Brain pericyte (primary cell): ENCODE measurements around the gene DLX2.
"Not testable (repeated sequence)": the region's sequence is repeated elsewhere in the genome, so short reads cannot be mapped to it uniquely, and the experiment has no call there.

Experiments
- DNase-seq: peaks from one replicate; pipeline ENCODE4 v3.0.0-alpha.2; 2012; ENCODE audit warnings: low read depth, low spot score

Gene DLX2

DNA sequence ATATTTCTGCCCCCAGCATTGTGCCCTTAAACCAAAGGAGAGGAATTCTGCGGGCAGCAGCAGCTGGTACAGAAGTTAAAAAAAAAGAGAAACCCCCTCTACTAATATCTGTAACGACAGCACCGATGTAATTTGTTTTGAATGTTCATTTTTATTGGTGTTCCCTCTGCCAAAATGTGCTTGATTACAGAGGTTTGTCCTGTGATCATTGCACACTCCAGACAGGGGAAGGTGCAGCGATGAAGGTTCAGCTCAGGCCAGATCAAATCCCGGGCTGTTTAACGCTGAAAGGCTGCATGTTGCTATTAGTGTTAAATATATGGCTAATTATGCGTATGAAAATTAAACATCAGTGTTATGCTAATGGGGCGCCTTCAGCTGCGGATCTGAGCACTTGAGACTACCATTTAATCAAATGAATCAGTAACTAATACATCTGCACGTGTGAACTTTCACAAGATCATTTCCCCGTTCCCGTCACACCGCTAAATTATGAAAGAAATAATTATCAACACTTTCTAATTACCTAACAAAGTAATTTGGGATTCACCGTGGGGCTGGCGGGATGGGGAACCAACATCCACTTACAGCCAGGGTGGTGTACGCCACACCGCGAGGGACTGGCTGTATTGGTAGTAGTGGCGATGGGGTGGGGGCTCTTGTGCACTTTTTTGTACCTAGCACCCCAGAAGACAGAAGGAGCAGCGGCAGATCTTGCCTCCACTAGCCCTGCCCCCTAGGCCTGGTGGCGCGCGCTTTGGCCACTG is 18.9 kb downstream of the DLX2 start:
- DNase-seq, result no peak

DNA sequence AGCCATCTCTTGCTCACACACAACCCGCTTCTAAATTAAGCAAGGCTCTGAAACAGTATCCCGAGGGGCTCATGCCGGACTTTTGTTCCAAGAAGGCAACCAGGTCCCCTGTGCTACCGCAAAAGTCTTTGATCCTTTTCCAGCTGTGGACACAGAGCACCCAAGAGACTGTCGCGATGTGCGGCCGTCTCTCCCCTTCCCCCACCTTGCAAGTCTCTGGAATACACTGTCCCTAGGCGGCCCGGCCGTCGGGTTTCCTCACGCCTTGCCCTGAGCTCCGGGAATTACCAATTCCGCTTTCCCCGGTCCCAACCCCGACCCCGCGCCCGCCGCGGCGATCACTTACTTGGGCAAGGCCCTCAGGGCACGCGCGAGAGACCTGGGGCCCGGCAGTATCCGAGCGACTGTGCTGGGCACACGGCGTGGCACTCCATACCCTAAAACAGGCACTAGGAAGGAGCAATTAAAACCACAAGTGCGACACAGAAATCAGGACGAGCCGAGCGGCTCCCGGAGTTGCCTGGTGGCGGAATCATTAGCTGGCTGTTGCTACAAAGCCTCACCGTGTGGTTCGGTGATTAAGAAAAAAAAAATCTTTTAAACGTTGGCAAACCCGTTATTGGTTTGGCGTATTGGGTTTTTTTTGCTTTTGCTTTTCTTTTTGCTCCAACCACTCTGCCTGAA is 19.6 kb downstream of the DLX2 start:
- DNase-seq, result no peak

DNA sequence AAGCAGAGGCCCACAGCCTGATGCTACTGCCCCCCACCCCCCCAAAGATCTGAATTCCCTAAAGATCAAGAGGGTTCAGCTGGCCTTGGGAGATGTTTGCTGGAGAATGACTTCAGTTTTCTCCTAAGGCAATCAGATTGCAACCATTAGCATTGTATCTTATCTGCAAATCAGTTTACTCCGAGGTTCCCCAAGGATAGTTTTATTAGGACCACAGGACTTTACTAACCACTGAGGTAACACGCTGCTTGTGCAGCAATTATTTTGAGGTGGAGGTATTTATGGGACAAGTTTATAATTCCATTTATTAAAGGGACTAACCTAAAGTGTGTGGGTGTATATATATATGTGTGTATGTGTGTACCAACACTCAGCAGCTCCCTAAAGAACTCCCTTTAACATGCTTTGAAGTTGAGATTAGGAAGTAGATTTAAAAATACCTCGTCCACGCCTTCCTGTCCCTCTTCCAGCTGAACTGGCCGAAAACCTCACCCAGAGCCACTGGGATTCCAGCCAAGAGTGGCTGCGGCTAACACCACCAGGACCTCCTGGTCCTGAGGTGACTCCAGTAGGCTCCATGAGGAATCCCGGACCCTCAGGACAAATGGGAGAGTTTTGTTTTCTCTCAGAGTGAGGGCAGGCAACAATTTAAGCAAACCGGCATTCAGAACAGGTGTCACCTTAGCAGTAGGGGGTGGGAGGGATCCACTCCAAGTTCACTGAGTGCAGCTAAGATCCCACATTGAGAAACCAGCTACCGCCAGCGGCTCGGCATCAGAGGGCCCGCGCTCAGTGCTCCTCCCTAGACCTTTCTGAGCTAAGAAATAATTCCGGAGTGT is 20.4 kb downstream of the DLX2 start:
- DNase-seq, result no peak

DNA sequence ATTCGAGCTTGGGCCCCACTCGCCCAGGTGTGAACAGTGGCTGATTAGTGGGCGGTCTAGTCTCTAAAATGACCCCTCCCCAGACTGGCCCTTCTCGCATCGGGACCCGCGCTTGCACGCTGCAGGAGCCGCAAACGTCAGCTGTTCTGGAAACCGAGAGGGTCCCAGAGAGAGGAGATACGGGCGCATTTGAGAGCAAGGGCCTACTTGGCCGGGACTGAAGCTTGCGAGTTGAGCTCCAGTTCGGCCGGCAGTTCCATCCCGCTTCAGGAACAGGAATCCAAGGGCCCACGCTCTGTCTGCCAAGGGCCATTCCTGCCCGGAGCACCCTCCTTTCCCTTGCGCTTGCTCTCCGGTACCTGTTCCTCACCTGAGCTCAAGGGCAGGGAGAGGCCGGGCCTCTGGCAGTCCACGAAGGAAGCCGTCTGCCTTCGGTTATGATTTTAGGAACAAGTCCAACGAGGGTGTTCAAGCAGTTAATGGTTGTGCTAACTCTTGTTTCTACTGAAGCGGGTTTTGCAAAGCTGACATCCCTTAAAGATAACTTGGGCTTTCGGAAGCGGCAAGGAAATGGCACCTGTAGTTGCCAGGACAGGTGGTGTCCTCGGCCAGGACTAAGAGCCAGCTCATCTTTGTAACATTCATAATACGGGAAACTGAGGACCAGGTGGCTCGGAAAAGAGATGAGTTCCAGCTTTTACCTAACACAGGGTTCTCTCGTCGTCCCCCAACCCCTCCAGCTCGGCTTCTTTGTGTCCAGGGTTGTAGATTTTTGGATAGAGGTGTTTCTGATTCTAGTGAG is 21.3 kb downstream of the DLX2 start:
- no peak for DNase-seq

DNA sequence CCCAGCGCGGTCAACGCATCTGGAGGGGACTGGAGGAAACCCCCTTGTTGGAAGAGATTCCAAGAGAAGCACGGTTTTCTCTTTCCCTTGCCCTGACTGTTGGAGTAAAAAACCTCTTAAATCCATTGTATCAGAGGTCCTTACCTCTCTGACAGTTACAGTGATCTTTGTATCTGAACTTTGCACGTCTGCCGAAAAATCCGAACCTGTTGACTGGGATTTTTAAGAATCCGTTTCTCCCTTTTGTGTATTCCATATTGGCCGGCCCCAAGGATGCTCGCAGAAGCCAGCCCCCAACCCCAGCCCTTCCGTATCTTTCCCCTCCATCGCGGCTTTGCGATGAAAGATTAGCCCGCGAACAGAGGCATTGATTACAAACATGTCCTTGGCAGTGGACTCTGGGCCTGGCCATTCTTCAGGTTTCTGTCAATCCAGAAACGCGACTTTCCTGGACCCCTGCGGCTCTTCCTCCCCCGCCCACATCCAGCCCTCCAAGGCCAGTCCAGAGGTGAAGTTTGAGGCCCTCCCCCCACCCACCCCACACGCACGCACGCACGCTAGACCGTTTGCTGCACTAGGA is 22.0 kb downstream of the DLX2 start:
- no peak for DNase-seq

DNA sequence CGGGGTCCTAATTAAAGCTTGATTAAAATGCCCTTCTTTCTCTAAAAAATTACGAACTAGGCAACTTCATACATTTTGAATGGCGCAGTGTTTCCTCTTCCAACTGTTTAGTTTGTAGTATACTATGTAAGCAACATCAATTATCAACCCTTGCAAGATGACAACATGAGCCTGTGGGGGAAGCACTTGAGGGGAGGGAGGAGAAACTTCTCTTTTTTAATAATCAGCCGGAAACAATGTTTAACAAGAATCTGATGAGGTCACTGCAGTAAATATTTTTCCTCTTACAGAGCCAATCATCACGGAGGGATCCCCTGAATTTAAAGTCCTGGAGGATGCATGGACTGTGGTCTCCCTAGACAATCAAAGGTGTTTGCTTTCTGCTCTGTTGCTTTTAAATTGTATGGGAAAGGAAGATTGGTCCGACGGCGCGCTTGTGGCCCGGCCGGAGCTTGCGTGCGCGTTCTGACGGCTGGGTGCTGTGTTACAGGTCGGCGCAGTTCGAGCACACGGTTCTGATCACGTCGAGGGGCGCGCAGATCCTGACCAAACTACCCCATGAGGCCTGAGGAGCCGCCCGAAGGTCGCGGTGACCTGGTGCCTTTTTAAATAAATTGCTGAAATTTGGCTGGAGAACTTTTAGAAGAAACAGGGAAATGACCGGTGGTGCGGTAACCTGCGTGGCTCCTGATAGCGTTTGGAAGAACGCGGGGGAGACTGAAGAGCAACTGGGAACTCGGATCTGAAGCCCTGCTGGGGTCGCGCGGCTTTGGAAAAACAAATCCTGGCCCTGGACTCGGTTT is 22.7 kb downstream of the DLX2 start:
- no peak for DNase-seq

DNA sequence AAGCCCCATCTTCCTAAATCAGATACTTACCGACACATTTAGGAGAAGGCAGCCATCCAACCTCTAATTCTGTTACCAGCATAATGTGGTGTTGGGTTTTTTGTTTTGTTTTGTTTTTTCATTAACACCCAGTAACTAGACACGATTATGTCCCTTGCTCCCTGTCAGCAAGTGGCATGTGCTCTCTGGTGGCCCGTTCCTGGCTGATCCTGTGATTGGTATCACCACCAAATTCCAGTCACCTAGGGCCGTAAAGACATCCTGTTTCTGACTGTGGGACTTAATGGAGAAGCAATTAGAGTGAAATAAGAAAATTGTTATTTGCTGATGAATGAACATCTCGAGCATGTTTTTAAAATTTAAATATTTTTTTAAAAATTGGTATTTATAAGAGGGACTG is 23.3 kb downstream of the DLX2 start:
- DNase-seq, result no peak

DNA sequence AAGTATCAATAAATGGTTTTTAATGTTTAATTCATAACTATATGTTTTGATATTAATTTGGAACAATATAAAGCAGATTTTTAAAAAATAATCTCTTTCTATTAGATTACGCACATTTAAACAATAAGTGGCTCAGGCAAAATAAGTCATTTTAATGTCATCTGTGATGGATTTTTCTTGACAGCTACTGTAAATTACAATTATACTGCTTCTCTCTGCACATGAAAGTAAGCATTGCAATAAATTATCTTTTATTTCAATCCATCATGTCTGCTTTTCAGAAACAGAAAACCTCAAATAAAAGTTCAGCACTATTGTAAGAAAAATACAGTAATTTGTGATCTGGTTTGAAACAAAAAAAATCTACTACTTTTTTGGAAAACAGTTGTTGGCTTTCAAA is 28.4 kb downstream of the DLX2 start:
- DNase-seq, result no peak

DNA sequence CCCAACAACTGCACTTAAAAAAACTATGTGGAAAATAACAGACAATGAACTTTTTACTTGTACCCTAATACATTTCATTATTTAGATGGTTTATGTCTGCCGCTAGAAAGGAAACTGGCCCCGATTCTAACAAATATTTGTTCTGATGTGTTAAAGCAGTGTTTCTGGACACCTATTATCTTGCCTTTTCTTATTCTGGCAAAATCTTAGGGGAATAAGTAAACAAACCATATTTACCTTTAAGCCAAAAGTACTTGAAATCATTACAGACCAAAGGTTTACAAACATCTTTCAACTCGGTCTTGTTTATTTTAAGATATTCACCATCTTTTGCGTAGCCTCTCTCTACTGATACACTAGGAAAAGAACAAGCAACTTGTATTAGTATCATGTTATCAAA is 29.2 kb downstream of the DLX2 start:
- no peak for DNase-seq

DNA sequence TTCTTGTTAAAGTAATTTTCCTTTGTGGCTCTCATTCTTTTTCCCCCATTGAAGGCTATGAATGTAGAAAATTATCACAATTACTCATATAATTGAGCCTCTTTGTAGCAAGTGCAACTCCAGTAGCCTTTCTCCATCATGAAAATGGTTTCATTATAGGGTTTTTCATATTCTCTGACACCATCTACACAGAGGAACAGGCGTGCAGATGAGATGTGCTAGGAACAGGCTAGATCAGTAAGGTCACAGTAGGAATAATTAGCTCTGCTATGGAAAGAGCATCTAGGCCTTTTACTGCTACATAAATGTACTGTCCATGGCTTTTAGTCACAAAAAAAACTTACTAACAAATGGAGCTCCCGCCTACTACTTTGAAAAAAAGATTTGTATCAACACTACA is 30.0 kb downstream of the DLX2 start:
- DNase-seq, result no peak

DNA sequence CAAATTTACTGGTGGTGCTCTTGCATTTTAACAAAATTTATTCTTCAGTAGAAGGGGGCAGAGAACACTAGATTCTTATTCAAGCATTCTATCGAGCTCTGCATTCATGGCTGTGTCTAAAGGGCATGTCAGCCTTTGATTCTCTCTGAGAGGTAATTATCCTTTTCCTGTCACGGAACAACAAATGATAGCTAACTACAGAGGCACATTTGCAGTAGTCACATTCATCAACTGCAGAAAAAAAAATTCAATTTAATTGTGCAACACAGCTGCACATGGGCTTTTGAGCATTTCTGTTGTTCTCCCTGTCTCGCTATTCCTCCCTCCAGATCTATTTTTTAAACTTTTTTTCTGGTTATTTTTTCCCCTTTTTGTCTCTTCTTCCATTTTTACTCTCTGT is 30.4 kb downstream of the DLX2 start:
- DNase-seq, result no peak

DNA sequence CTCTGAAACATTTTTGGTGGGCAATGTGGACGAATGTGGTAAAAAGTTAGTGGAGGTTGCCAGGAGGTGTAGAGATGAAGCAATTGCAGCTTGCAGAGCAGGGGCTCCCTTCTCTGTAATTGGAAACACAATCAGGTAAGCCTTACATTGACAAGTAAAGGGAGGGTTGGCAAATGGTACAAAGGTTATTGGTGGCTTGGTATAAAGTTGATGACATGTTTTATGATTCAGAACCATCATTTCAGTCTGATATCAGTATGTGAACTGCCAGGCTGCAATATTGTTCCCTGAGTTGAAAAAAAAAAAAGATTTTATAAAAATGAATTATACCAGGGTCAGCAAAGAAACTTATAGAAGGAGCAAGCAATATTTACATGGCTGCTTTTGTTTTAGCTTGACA is 31.8 kb downstream of the DLX2 start:
- DNase-seq, result no peak

DNA sequence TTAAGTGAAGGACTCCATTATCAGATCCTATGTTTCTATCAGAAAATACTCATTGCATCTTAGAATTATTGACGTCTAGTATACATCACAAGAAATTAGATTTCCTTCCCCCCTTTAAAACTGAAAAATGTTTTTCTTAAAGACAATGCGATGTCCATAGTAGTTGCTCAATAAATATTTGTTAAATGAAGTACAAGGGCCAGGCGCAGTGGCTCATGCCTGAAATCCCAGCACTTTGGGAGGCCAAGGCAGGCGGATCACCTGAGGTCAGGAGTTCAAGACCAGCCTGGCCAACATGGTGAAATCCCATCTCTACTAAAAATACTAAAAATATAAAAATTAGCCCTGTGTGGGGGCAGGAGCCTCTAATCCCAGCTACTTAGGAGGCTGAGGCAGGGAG is 34.8 kb downstream of the DLX2 start:
- not testable (repeated sequence) for DNase-seq

DNA sequence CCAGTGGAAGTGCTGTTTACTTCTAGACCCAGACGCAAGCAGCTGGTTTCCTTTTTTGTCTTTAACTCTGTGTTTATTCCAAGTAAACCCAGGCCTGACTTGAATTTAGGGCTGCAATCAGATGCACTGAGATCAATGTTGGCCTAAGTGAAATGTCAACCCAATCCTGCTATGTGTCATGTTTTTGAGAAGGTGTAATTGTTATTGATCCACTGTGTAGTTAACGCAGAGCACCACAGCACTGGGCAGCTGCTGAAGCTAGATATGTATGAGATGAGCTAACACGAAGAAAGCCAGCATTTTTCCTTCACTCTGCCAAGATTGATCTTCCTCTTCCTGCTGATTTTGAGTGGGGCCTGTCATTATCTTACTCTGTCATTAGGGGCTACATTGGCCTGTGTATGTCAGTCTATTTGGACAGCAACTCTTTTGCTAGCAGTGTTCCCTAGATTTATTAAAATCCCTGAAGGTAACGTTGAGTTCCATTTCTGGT is 36.3 kb downstream of the DLX2 start:
- no peak for DNase-seq

DNA sequence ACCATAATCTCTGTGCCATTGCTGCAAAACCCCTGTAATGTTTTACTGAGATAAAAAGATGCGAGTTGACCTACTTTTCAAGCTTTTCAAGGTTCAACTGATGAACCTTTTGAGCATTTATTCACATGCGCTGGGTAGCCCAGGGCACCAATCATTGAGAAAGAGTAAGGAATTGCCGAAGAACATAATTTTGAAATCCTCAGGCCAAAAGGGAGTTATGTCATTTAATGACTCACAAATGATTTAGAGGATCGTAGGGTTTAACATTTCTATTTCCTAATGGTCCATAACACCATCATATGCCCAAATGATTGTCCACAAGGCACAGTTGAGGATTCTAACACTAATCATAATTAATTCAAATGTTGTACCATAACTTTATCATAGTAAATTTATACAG is 37.6 kb downstream of the DLX2 start:
- no peak for DNase-seq

DNA sequence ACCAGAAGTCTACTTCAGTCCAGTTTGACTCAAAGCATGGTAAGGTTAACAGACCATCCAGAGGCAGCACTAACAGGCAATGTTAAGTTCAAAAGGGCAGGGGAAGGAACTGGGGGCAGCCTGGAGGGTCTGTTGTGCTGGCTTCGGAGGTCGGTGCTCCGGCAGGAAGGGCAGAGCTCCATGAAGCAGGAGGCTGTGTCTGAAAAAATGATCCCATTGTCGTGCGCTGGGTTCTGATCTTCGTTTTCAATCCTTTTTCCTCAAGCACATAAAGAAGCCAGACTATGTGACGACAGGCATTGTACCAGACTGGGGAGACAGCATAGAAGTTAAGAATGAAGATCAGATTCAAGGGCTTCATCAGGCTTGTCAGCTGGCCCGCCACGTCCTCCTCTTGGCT is 39.3 kb downstream of the DLX2 start:
- DNase-seq, result no peak

DNA sequence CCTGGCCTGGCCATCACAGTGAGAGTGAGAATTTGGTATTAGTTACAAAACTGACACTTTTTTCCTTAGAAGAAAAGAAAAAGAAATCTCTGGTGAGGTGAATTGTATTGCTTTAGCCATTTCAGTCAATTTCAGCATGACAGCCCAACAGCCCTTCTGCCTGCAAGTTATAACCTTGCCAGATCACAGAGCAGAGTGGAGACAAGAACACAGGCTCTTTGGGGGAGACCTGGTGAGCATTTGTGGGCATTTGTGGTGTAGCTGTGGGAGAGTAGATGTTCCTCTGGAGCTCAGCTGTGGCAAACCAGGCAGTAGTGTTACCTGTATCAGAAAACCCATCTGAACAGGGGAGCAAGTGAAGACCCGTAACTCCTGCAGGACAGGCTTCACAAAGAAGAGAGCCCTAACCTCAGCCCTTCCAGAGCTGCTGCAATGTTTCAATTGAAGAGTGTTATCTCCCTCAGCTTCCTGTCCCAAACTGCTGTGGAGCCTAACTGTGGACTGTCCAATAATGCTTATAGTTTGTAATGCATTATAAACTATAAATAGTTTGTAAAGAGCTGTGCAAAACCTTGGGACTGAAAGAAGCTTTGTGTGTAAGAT is 40.2 kb downstream of the DLX2 start:
- no peak for DNase-seq

DNA sequence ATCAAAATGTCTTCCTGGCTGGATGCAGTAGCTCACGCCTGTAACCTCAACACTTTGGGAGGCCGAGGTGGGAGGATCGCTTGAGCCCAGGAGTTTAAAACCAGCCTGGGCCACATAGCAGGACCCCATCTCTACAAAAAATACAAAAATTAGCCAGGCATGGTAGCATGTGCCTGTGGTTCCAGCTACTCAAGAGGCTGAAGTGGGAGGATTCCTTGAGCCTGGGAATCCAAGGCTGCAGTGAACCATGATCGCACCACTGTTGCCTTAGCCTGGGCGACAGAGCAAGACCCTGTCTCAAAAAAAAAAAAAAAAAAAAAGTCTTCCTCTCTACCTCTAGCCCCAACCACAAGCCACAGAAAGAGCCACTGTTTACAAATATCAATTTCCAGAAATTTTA is 42.6 kb downstream of the DLX2 start:
- DNase-seq, result not testable (repeated sequence)

DNA sequence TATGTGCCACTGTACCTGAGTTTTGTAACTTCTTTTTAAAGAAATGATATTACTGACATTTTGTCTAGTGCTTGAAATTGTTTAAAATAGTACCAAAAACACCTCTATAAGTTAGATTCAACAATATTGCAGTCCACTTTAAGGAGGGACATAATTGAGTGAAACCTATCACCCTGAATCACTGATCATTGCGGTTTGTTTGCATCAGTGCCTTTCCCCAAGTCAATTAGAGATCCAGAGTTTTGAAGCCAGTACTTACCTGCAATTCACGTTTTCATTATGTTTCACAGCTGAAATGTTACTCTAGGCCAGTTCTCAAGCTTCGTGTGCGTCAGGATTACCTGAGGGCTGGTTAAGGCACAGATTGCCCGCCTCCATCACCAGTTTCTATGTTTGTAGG is 44.0 kb downstream of the DLX2 start:
- no peak for DNase-seq

DNA sequence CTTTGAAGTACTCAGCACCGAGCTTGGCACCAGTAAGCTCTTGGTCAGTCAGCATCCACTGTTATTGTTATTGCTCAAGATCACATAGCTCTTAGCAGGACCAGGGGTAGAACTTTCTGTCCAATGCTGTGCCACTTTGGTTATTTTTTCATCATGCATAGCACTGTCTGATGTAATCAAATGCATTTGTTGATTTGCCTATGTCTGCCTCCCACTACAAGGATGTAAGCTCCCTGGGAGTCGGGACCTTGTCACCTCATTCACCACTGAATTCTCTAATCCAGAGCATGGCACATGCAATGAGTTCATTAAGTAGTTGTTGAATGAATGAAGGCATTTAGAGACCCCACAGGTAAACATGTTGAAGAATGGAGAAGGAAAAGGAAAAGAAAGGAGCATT is 46.4 kb downstream of the DLX2 start:
- no peak for DNase-seq
